GM06990 (cell line): Measurements from ENCODE around the gene STXBP1.

Experiments used
- DNase-seq: peaks from one replicate; pipeline ENCODE4 v3.0.0-alpha.2; 2011; ENCODE audit not compliant: insufficient read length; ENCODE audit errors: extremely low read depth
- H3K27me3 ChIP-seq: replicated peaks from 2 replicates; pipeline ENCODE4 v1.6.0; 2011; ENCODE audit warnings: low read length; ENCODE audit not compliant: control insufficient read depth, insufficient read depth
- H3K36me3 ChIP-seq: 2 replicates; pipeline ENCODE4 v1.5.1; 2011; ENCODE audit warnings: low read length; ENCODE audit not compliant: control insufficient read depth, insufficient read depth
- H3K4me3 ChIP-seq: replicated peaks from 2 replicates; pipeline ENCODE4 v1.5.1; 2011; ENCODE audit warnings: low read depth, mild to moderate bottlenecking, control low read depth, low read length
- CTCF ChIP-seq: IDR thresholded peaks from 2 replicates; pipeline ENCODE4 v1.5.1; 2011; ENCODE audit warnings: low read length, control low read depth, mild to moderate bottlenecking, inconsistent platforms; ENCODE audit not compliant: insufficient read depth, poor library complexity, severe bottlenecking

STXBP1 gene

GRCh38 chr9:127667127-127667844 lies 55.2 kb downstream of the STXBP1 start:
- TF ChIP-seq CTCF = no peak
- no peak for DNase-seq
- Histone ChIP-seq H3K4me3 (no peak overlapping the region), H3K36me3 (no peaks in the 10 kb centered on the region), H3K27me3 (no peaks in the 10 kb centered on the region; the same call in 1 of the 2 replicates)

GRCh38 chr9:127667906-127668305 lies 55.8 kb downstream of the STXBP1 start:
- no peak overlapping the region for H3K4me3 ChIP-seq
- H3K36me3 ChIP-seq = no peaks in the 10 kb centered on the region
- TF ChIP-seq CTCF = no peak
- H3K27me3 ChIP-seq = no peaks in the 10 kb centered on the region; the same call in 1 of the 2 replicates
- DNase-seq = no peak

GRCh38 chr9:127673234-127673633 lies 61.2 kb downstream of the STXBP1 start:
- Histone ChIP-seq H3K27me3 (no peaks in the 10 kb centered on the region), H3K4me3 (no peak overlapping the region), H3K36me3 (no peaks in the 10 kb centered on the region)
- no peak for DNase-seq
- no peak for TF ChIP-seq CTCF

DNA sequence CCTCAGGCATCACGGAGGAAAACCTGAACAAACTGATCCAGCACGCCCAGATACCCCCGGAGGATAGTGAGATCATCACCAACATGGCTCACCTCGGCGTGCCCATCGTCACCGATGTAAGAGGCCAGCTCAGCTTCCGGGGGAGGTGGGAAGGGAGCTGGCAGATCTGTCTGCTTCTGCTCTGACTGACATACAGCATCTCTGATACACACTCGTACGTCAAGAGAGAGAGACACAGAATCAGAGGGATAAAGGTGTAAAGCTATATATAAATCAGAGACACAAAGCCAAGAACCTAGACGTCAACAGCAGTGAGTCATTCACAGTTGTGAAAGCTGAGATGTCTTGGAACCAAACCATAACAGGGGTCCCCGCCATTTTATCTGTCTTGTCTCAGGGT lies 64.6 kb downstream of the STXBP1 start:
- TF ChIP-seq CTCF = no peak
- H3K27me3 ChIP-seq = no peaks in the 10 kb centered on the region
- no peaks in the 10 kb centered on the region for H3K36me3 ChIP-seq
- no peak for DNase-seq
- no peak overlapping the region for H3K4me3 ChIP-seq

GRCh38 chr9:127679506-127679905 lies 67.4 kb downstream of the STXBP1 start:
- TF ChIP-seq CTCF = no peak
- Histone ChIP-seq H3K4me3 (no peak overlapping the region), H3K27me3 (no peaks in the 10 kb centered on the region), H3K36me3 (no peaks in the 10 kb centered on the region)
- DNase-seq = no peak

GRCh38 chr9:127680226-127680625 lies 68.1 kb downstream of the STXBP1 start:
- no peak for TF ChIP-seq CTCF
- DNase-seq = no peak
- no peak overlapping the region for H3K4me3 ChIP-seq
- no peaks in the 10 kb centered on the region for H3K27me3 ChIP-seq
- no peaks in the 10 kb centered on the region for H3K36me3 ChIP-seq
